OCI-LY7 (cell line): ENCODE data around the gene VCX3B. TPM values are rescaled to one million over a fixed set of nuclear protein-coding genes. Genes with fewer than 3 reads are reported as not detected.
"Not testable (repeated sequence)": the region's sequence is repeated elsewhere in the genome, so short reads cannot be mapped to it uniquely, and the experiment has no call there.

Experiments used
- Bru-seq: library from RNA; stranded (reverse); fragments of 400-500 nt; gene quantifications from one replicate; lab custom pipeline; 2021; lab: Mats Ljungman, UMichigan
- BruChase-seq, 2 experiments: library from RNA; stranded (reverse); fragments of 400-500 nt; gene quantifications; one replicate each; lab custom pipeline; 2021; lab: Mats Ljungman, UMichigan
- BruUV-seq: library from RNA; stranded (reverse); fragments of 400-500 nt; replicated peaks from 2 replicates; lab custom pipeline; 2021; lab: Mats Ljungman, UMichigan
- CTCF ChIA-PET: fragments of 300-600 bp; sonication (Branson Sonifier 250); formaldehyde crosslinking; loops from one replicate; lab custom pipeline; 2022; ENCODE audit warnings: antibody characterized with exemption; ENCODE audit not compliant: unreplicated experiment; lab: Charles Lee
- POLR2A ChIA-PET: fragments of 300-600 bp; sonication (Branson Sonifier 250); formaldehyde crosslinking; loops from one replicate; lab custom pipeline; 2022; ENCODE audit warnings: antibody characterized with exemption; lab: Charles Lee
- DNase-seq: peaks from one replicate; pipeline ENCODE4 v3.0.0-alpha.2; 2015; ENCODE audit warnings: low spot score
- H2AFZ ChIP-seq: fragments of 200-600 bp; sonication (generic), shearing (Covaris generic); 2 replicates; pipeline ENCODE4 v1.6.1; 2014; ENCODE audit warnings: mild to moderate bottlenecking, antibody characterized with exemption, low read length, moderate library complexity
- H3K27ac ChIP-seq: fragments of 200-600 bp; sonication (generic); 2 replicates; pipeline ENCODE4 v1.5.1; 2014; ENCODE audit warnings: mixed run types, low read depth, mild to moderate bottlenecking, moderate library complexity, low read length, inconsistent platforms; ENCODE audit not compliant: poor library complexity, severe bottlenecking
- H3K36me3 ChIP-seq: fragments of 200-600 bp; sonication (generic); 2 replicates; pipeline ENCODE4 v1.6.1; 2014; ENCODE audit warnings: mild to moderate bottlenecking, antibody characterized with exemption, low read length, moderate library complexity, mixed read lengths; ENCODE audit not compliant: insufficient read depth
- H3K4me1 ChIP-seq: fragments of 200-600 bp; sonication (generic); 2 replicates; pipeline ENCODE4 v1.5.1; 2014; ENCODE audit warnings: mild to moderate bottlenecking, low read length; ENCODE audit not compliant: insufficient read depth, poor library complexity, severe bottlenecking
- H3K4me2 ChIP-seq: fragments of 200-600 bp; sonication (generic); 2 replicates; pipeline ENCODE4 v1.6.1; 2014; ENCODE audit warnings: mild to moderate bottlenecking, low read length
- H3K4me3 ChIP-seq: fragments of 200-600 bp; sonication (generic); 2 replicates; pipeline ENCODE4 v1.5.1; 2014; ENCODE audit warnings: mild to moderate bottlenecking, low read depth, low read length; ENCODE audit not compliant: poor library complexity, severe bottlenecking
- H3K79me2 ChIP-seq: fragments of 200-600 bp; sonication (generic); 2 replicates; pipeline ENCODE4 v1.6.1; 2016; ENCODE audit warnings: low read depth, mild to moderate bottlenecking, low read length, moderate library complexity, mixed read lengths; ENCODE audit not compliant: insufficient read depth
- H3K9me2 ChIP-seq: fragments of 200-600 bp; sonication (generic); 2 replicates; pipeline ENCODE4 v1.6.1; 2016; ENCODE audit warnings: mild to moderate bottlenecking, low read length, mixed read lengths; ENCODE audit not compliant: insufficient read depth
- H3K9me3 ChIP-seq: fragments of 200-600 bp; sonication (generic); 2 replicates; pipeline ENCODE4 v1.6.1; 2014; ENCODE audit warnings: mild to moderate bottlenecking, mixed run types, low read length, mixed read lengths
- H4K20me1 ChIP-seq: fragments of 200-600 bp; sonication (generic); 2 replicates; pipeline ENCODE4 v1.6.1; 2014; ENCODE audit warnings: mild to moderate bottlenecking, antibody characterized with exemption, low read length, moderate library complexity, mixed read lengths; ENCODE audit not compliant: insufficient read depth
- intact Hi-C: fragments of 100-400 bp; cut with micrococcal nuclease; formaldehyde crosslinking; loops from one replicate; pipeline ENCODE4 v1.10.0; 2022; ENCODE audit not compliant: unreplicated experiment
- long read RNA-seq: library from polyadenylated mRNA; stranded (forward); transcript quantifications from one replicate; pipeline ENCODE4 v2.0.0, GENCODE V29; 2022
- total RNA-seq, 2 experiments: library from RNA; depleted of rRNA in 1 of 2; stranded (reverse); fragments of >200 nt in 1 of 2; shearing (Covaris generic) in 1 of 2; gene quantifications; 2 replicates each; pipeline ENCODE4 v1.2.3, GENCODE V29; 2014 to 2022
- TF ChIP-seq, protein P1 (sequence below): fragments of 200-600 bp; sonication (generic); conservative IDR thresholded peaks from 2 replicates; pipeline ENCODE4 v1.5.1; 2014; ENCODE audit warnings: mild to moderate bottlenecking, antibody characterized with exemption, low read length, moderate library complexity, mixed read lengths

Gene VCX3B
- total RNA-seq (2014; rRNA removed; shearing (Covaris generic)) = 1.3 TPM in 1 of 2 replicates, not detected in the other
- total RNA-seq (2022) = not detected in 2 replicates
- not detected for Bru-seq, nascent RNA
- BruChase-seq, experiment 1, labeled RNA remaining after a 6-hour chase = percentile 20 among the genes with signal in this experiment
- BruChase-seq, experiment 2, labeled RNA remaining after a 2-hour chase = percentile 23 among the genes with signal in this experiment
- long read RNA-seq = 0 reads

DNA sequence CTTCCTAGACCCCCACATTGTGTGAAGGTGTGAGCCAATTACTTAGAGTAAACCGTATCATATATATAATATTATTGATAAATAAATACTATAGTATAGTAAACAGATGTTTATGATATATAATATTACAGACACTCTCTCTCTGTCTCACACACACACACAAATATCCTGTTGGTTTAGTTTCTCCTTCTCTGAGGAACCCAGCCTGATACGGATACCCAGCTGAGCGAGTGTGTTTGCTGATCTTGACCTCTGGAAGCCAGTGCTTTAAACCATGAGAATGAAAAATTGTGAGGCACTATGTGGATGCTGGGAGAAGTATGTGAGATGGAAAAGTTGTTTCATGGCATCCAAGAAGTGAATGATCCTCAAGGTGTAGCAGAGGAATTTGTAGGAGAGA lies at the start of gene VCX3B:
TSS of gene VCX3B (plus strand) at position 301 of the 400 bp plus-strand sequence. CDS start 621 bp downstream, outside the sequence.
- intact Hi-C loops, H3K79me2 ChIP-seq, H3K4me2 ChIP-seq, BruUV-seq, H3K9me3 ChIP-seq, H4K20me1 ChIP-seq, H3K9me2 ChIP-seq, DNase-seq, H3K27ac ChIP-seq, CTCF ChIA-PET, POLR2A ChIA-PET, H2AFZ ChIP-seq, H3K4me1 ChIP-seq, H3K36me3 ChIP-seq, H3K4me3 ChIP-seq: not testable (repeated sequence)

DNA sequence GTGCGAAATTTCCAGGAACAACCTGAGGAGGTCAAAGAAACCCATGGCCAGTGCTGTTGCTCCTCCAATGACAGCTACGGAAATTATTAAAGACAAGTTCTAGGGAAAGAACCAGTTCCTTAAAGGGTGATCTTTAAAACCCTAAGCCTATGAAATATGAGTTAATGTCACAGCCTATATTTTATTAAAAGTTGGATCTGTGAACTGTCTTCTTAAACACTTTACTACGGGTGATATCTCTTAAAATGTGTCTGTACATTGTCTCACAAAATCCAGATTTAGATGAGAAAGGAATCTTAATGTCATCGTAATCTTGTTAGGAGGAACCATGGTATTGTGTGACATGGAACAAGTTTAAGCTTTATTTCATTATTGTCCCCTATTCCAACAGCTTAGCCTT lies 46.3 kb upstream of the VCX3B start:
- Histone ChIP-seq H3K4me3 (no peak overlapping the region), H3K79me2 (no peaks in the 10 kb centered on the region), H3K27ac (no peak overlapping the region), H3K4me2 (no peak overlapping the region), H3K9me2 (no peaks in the 10 kb centered on the region), H3K36me3 (no peaks in the 10 kb centered on the region), H3K9me3 (no peaks in the 10 kb centered on the region), H4K20me1 (no peaks in the 10 kb centered on the region), H3K4me1 (no peaks in the 10 kb centered on the region), H2AFZ (no peak overlapping the region)
- no peak for DNase-seq
- intact Hi-C loops = no loop called here
- POLR2A ChIA-PET = no interaction called here
- BruUV-seq = no TSS peak
- TF ChIP-seq, protein P1, sequence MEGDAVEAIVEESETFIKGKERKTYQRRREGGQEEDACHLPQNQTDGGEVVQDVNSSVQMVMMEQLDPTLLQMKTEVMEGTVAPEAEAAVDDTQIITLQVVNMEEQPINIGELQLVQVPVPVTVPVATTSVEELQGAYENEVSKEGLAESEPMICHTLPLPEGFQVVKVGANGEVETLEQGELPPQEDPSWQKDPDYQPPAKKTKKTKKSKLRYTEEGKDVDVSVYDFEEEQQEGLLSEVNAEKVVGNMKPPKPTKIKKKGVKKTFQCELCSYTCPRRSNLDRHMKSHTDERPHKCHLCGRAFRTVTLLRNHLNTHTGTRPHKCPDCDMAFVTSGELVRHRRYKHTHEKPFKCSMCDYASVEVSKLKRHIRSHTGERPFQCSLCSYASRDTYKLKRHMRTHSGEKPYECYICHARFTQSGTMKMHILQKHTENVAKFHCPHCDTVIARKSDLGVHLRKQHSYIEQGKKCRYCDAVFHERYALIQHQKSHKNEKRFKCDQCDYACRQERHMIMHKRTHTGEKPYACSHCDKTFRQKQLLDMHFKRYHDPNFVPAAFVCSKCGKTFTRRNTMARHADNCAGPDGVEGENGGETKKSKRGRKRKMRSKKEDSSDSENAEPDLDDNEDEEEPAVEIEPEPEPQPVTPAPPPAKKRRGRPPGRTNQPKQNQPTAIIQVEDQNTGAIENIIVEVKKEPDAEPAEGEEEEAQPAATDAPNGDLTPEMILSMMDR = no peak
- CTCF ChIA-PET = no interaction called here

DNA sequence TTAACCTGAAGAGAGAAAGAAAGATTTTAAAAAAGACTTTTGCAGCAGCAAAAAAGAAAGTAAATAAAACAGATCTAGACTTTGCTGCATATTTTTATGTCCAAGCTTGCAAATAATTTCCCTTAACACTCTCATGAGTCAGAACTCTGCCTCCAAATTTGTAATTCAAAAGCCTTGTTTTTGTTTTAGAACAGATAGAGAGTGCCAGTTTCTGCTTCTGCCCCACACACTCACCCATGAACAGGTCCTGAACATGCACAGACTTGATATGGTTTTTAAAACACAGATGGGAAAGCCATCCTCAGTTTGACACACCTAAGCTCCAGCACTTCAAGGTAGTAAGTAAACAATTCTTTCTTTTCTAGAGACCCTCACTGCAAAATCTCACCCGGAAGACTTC lies 39.7 kb upstream of the VCX3B start:
- Histone ChIP-seq H3K4me3 (no peak overlapping the region), H3K36me3 (no peaks in the 10 kb centered on the region), H3K9me3 (no peaks in the 10 kb centered on the region), H4K20me1 (no peaks in the 10 kb centered on the region), H3K4me1 (no peaks in the 10 kb centered on the region), H3K9me2 (no peaks in the 10 kb centered on the region), H3K79me2 (no peaks in the 10 kb centered on the region), H2AFZ (no peak overlapping the region), H3K4me2 (no peak overlapping the region), H3K27ac (no peak overlapping the region)
- no peak for DNase-seq
- TF ChIP-seq, protein P1 = no peak
- CTCF ChIA-PET = no interaction called here
- BruUV-seq = no TSS peak
- POLR2A ChIA-PET = no interaction called here
- intact Hi-C loops = no loop called here
